Thyroid gland (tissue), 4 donors: ENCODE data around the gene RCAN1. TPM values are rescaled to one million over a fixed set of nuclear protein-coding genes. Genes with fewer than 3 reads are reported as not detected.

Experiments used
- DNase-seq, 2 donors: peaks; one replicate each; pipeline ENCODE4 v3.0.0-alpha.2; 2019
- H3K27ac ChIP-seq, 3 donors: fragments of 200-600 bp; sonication (generic); 1 replicate in 2 of 3; 2 replicates in 1 of 3; pipeline ENCODE4 v1.5.1; 2016 to 2019; ENCODE audit warnings: mild to moderate bottlenecking in 1 of 3, moderate library complexity in 1 of 3
- H3K27me3 ChIP-seq: fragments of 200-600 bp; sonication (generic); one replicate; pipeline ENCODE4 v1.5.1; 2019
- H3K36me3 ChIP-seq, 2 donors: fragments of 200-600 bp; sonication (generic); one replicate each; pipeline ENCODE4 v1.5.1; 2016 to 2019
- H3K4me1 ChIP-seq, 2 donors: fragments of 200-600 bp; sonication (generic); one replicate each; pipeline ENCODE4 v1.5.1; 2017 to 2019
- H3K4me3 ChIP-seq, 3 donors: fragments of 200-600 bp; sonication (generic); replicated peaks in 1 of 3; 1 replicate in 2 of 3; 2 replicates in 1 of 3; pipeline ENCODE4 v1.5.1; 2016; ENCODE audit warnings: mild to moderate bottlenecking in 1 of 3
- H3K9me3 ChIP-seq: fragments of 200-600 bp; sonication (generic); one replicate; pipeline ENCODE4 v1.5.1; 2017
- CTCF ChIP-seq, 6 experiments: fragments of 200-600 bp in 3 of 6; fragments of 450-650 bp in 3 of 6; sonication (generic) in 3 of 6; IDR thresholded peaks; one replicate each; pipeline ENCODE4 v1.5.1; 2016 to 2019; ENCODE audit warnings: antibody characterized with exemption in 6 of 6, mild to moderate bottlenecking in 2 of 6, inconsistent platforms in 1 of 6, moderate library complexity in 1 of 6
- POLR2A ChIP-seq, 2 donors: fragments of 450-650 bp; IDR thresholded peaks; one replicate each; pipeline ENCODE4 v1.6.1; 2017; ENCODE audit warnings: antibody characterized with exemption in 2 of 2, mild to moderate bottlenecking in 2 of 2, moderate library complexity in 1 of 2
- WGBS, 2 donors: methylation state at CpG; one replicate each; pipeline ENCODE4 v1.1.5; 2017; 5-methylcytosine and 5-hydroxymethylcytosine counted together
- intact Hi-C: fragments of 100-400 bp; cut with DNase I; formaldehyde crosslinking; loops from one replicate; pipeline ENCODE4 v1.15.1; 2023
- total RNA-seq, 4 donors: library from RNA; depleted of rRNA; stranded (reverse); fragments of >200 nt; gene quantifications; one replicate each; pipeline ENCODE4 v1.2.3, GENCODE V29; 2016

Gene RCAN1
- total RNA-seq, 4 donors from 2014 or later = 24.5 to 32.7 (median 29.0) TPM

- 10 to 11% methylated on average over 10 of the region's 10 CpGs for WGBS, 2 donors
- DNase-seq = peak; percentile 82 to 87
- peaks cover 7 to 26% of the 10 kb centered on the region in 2 donors for H3K4me1 ChIP-seq
These were observed 88.2 kb downstream of the RCAN1 start for GRCh38 chr21:34526618-34527290.

GRCh38 chr21:34526241-34526617 is 88.7 kb downstream of the RCAN1 start:
- no peak for DNase-seq
- Histone ChIP-seq H3K27ac (peak overlapping the region; percentile 87 to 93 (median 92)), H3K9me3 (no peaks in the 10 kb centered on the region), H3K4me3 (peak overlapping the region in 2 of 3 donors; percentile 23 to 39), H3K27me3 (no peaks in the 10 kb centered on the region), H3K36me3 (peaks cover 1 to 3% of the 10 kb centered on the region in 2 donors), H3K4me1 (peaks cover 7 to 26% of the 10 kb centered on the region in 2 donors)
- intact Hi-C loops = no loop called here
- WGBS, 2 donors = 29 to 33% methylated on average over 5 of the region's 5 CpGs
- TF ChIP-seq CTCF (IDR thresholded peaks at IDR 0.05) = no peak
- TF ChIP-seq POLR2A (IDR thresholded peaks at IDR 0.05) = no peak

More at GRCh38 chr21:34526618-34527290, 88.2 kb downstream of the RCAN1 start:
- H3K4me3 ChIP-seq = peak overlapping the region in 2 of 3 donors; percentile 23 to 39
- no peaks in the 10 kb centered on the region for H3K27me3 ChIP-seq
- peak overlapping the region; percentile 87 to 93 (median 92) for H3K27ac ChIP-seq
- no peaks in the 10 kb centered on the region for H3K36me3 ChIP-seq
- TF ChIP-seq POLR2A (IDR thresholded peaks at IDR 0.05) (peak in 1 of 2 donors; percentile 82), CTCF (IDR thresholded peaks at IDR 0.05) (no peak)
- intact Hi-C loops = no loop called here
- no peaks in the 10 kb centered on the region for H3K9me3 ChIP-seq

GRCh38 chr21:34524646-34525601 is 90.0 kb downstream of the RCAN1 start:
- intact Hi-C loops = no loop called here
- peaks cover 7 to 31% of the 10 kb centered on the region in 2 donors for H3K4me1 ChIP-seq
- 66 to 67% methylated on average over 31 of the region's 31 CpGs for WGBS, 2 donors
- peak in 1 of 2 donors; percentile 10 for DNase-seq
- no peak for TF ChIP-seq POLR2A (IDR thresholded peaks at IDR 0.05)
- TF ChIP-seq CTCF (IDR thresholded peaks at IDR 0.05) = no peak
- H3K27me3 ChIP-seq = no peaks in the 10 kb centered on the region
- peak overlapping the region in 1 of 3 donors; percentile 1 for H3K4me3 ChIP-seq
- peaks cover 6 to 7% of the 10 kb centered on the region in 2 donors for H3K36me3 ChIP-seq
- no peaks in the 10 kb centered on the region for H3K9me3 ChIP-seq
- H3K27ac ChIP-seq = peak overlapping the region in 1 of 3 donors; percentile 93

GRCh38 chr21:34523019-34523555 is 91.8 kb downstream of the RCAN1 start:
- Histone ChIP-seq H3K27ac (peak overlapping the region in 1 of 3 donors; percentile 10), H3K4me1 (peaks cover 7 to 36% of the 10 kb centered on the region in 2 donors), H3K4me3 (no peak overlapping the region), H3K9me3 (no peaks in the 10 kb centered on the region), H3K36me3 (peaks cover 6 to 7% of the 10 kb centered on the region in 2 donors), H3K27me3 (no peaks in the 10 kb centered on the region)
- WGBS, 2 donors = 96 to 98% methylated on average over 7 of the region's 7 CpGs
- DNase-seq = no peak
- intact Hi-C loops = no loop called here
- no peak for TF ChIP-seq POLR2A (IDR thresholded peaks at IDR 0.05)
- TF ChIP-seq CTCF (IDR thresholded peaks at IDR 0.05) = no peak
